Muscle of back (tissue), 11 donors: ENCODE measurements around the gene ULK1. TPM values are rescaled to one million over a fixed set of nuclear protein-coding genes. Genes with fewer than 3 reads are reported as not detected.

Source experiments
- DNase-seq, 3 donors: peaks; one replicate each; pipeline versions ENCODE4 v3.0.0 to v3.0.0-alpha.2; 2013
- polyA plus RNA-seq, 10 donors: library from polyadenylated mRNA; unstranded; fragments of 120-200 nt; gene quantifications; one replicate each; pipeline ENCODE4 v1.2.1, GENCODE V29; 2013; ENCODE audit not compliant: insufficient read length in 10 of 10

Gene ULK1
- polyA plus RNA-seq, 10 donors: 15.0 to 26.0 (median 18.4) TPM

- DNase-seq: no peak
Measured at GRCh38 chr12:131907379-131908091, 13.1 kb downstream of the ULK1 start.

GRCh38 chr12:131908092-131909080 is 14.0 kb downstream of the ULK1 start:
- no peak for DNase-seq

- DNase-seq: no peak
Measured at GRCh38 chr12:131909081-131909751, 14.8 kb downstream of the ULK1 start.

- no peak for DNase-seq
Measured at GRCh38 chr12:131909752-131910219, 15.4 kb downstream of the ULK1 start.

GRCh38 chr12:131910302-131911027 is 16.0 kb downstream of the ULK1 start:
- DNase-seq: no peak

- no peak for DNase-seq
Measured at GRCh38 chr12:131911028-131911650, 16.7 kb downstream of the ULK1 start.

- no peak for DNase-seq
Measured at GRCh38 chr12:131911851-131912477, 17.5 kb downstream of the ULK1 start.

- DNase-seq: peak in 1 of 3 donors; percentile 57
Measured at GRCh38 chr12:131912518-131913274, 18.3 kb downstream of the ULK1 start.

GRCh38 chr12:131913666-131914065 is 19.2 kb downstream of the ULK1 start:
- DNase-seq: no peak

- no peak for DNase-seq
Measured at GRCh38 chr12:131914179-131914702, 19.8 kb downstream of the ULK1 start.

GRCh38 chr12:131915000-131915689 is 20.7 kb downstream of the ULK1 start:
- DNase-seq: no peak

GRCh38 chr12:131915823-131916222 is 21.4 kb downstream of the ULK1 start:
- DNase-seq: no peak

GRCh38 chr12:131916306-131917138 is 22.1 kb downstream of the ULK1 start:
- DNase-seq: no peak

- DNase-seq: no peak
Measured at GRCh38 chr12:131917139-131917710, 22.8 kb downstream of the ULK1 start.

- no peak for DNase-seq
Measured at GRCh38 chr12:131917711-131918306, 23.4 kb downstream of the ULK1 start.

GRCh38 chr12:131918311-131919050 is 24.1 kb downstream of the ULK1 start:
- no peak for DNase-seq
